T-helper 1 cell (primary cell): ENCODE measurements around the gene WASHC2C.
"Not testable (repeated sequence)": the region's sequence is repeated elsewhere in the genome, so short reads cannot be mapped to it uniquely, and the experiment has no call there.

ENCODE experiments used
- DNase-seq, 5 donors: peaks; one replicate each; pipeline ENCODE4 v3.0.0-alpha.2; 2012 to 2020

The WASHC2C gene

GRCh38 chr10:45771757-45772461 lies 44.8 kb downstream of the WASHC2C start:
- DNase-seq = not testable (repeated sequence)

- DNase-seq = not testable (repeated sequence)
Observed at GRCh38 chr10:45786217-45786616, 59.2 kb downstream of the WASHC2C start.

- not testable (repeated sequence) for DNase-seq
Observed at GRCh38 chr10:45787212-45787741, 60.2 kb downstream of the WASHC2C start.

GRCh38 chr10:45789991-45790390 lies 62.9 kb downstream of the WASHC2C start:
- not testable (repeated sequence) for DNase-seq

GRCh38 chr10:45790694-45791426 lies 63.8 kb downstream of the WASHC2C start:
- DNase-seq = not testable (repeated sequence)

- not testable (repeated sequence) for DNase-seq
Observed at GRCh38 chr10:45794761-45795160, 67.7 kb downstream of the WASHC2C start.

- not testable (repeated sequence) for DNase-seq
Observed at GRCh38 chr10:45803060-45804010, 76.3 kb downstream of the WASHC2C start.

- DNase-seq = not testable (repeated sequence)
Observed at GRCh38 chr10:45804996-45805395, 77.9 kb downstream of the WASHC2C start.

GRCh38 chr10:45809837-45810236 lies 82.8 kb downstream of the WASHC2C start:
- no peak for DNase-seq

- DNase-seq = no peak
Observed at GRCh38 chr10:45811075-45811474, 84.0 kb downstream of the WASHC2C start.

- DNase-seq = not testable (repeated sequence)
Observed at GRCh38 chr10:45812959-45813358, 85.9 kb downstream of the WASHC2C start.

GRCh38 chr10:45814146-45814545 lies 87.1 kb downstream of the WASHC2C start:
- DNase-seq = not testable (repeated sequence)

GRCh38 chr10:45817130-45817859 lies 90.2 kb downstream of the WASHC2C start:
- no peak for DNase-seq

- no peak for DNase-seq
Observed at GRCh38 chr10:45817912-45818311, 90.8 kb downstream of the WASHC2C start.

- no peak for DNase-seq
Observed at GRCh38 chr10:45819552-45819951, 92.5 kb downstream of the WASHC2C start.

GRCh38 chr10:45820107-45820830 lies 93.2 kb downstream of the WASHC2C start:
- not testable (repeated sequence) for DNase-seq

- not testable (repeated sequence) for DNase-seq
Observed at GRCh38 chr10:45822918-45823317, 95.9 kb downstream of the WASHC2C start.
